ENCODE data around the gene MYH10. TPM values are rescaled to one million over a fixed set of nuclear protein-coding genes. Genes with fewer than 3 reads are reported as not detected.

MYH10 gene
- polyA plus RNA-seq, 1 donor from 2014 or later = 61.1 TPM

DNA sequence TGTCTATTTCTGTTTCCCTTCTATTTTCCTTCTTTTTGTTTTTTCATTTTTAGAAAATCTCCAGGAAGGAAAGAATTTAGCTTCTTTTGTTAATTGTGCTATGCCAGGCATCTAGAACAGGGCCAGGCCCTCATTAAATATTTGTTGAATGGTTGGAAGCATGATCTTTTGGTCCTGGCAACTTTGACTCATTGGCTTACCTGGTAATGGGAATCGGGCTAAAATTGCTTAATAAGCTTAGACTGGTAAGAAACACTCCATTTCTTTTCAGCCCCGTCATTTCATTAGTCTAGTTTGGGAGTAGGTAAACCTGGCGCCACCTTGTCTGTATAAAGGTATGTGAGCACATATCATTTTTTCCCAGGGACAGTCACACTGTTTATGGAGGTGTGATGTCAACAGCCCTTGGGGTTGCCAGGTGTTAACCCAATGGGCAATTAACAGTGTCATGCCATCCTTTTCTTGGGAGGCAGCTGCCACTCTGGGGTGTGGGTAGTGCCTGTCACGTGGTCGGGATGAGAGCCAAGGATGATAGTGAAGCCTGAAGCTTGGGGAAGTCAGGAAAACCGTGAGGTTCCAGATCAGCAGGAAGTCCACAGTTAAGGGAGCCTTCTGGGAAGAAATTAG, 204.3 kb downstream of the MYH10 start (continued):
- TF ChIP-seq EZH2 (IDR thresholded peaks at IDR 0.05; ENCODE audit: borderline replicate concordance, insufficient read depth, low read length, poor library complexity, severe bottlenecking) = no peak
- no peak for TF ChIP-seq POLR2AphosphoS5 (IDR thresholded peaks at IDR 0.05)

Small RNAs within 50 kb of the gene (small RNA-seq; reads per million reads assigned to genes)
- 0 to 16.2 (median 0.65) reads per million in 3 experiments for gene RNU7-43P

Other genes starting within 250 kb of the MYH10 start
- gene RPL26, start 247.5 kb downstream of the MYH10 start, polyA plus RNA-seq = 3,508 and 4,061 TPM in 2 replicates
- gene RNF222, start 232.9 kb downstream of the MYH10 start, polyA plus RNA-seq = not detected in 2 replicates
- gene NDEL1, start 194.8 kb downstream of the MYH10 start, polyA plus RNA-seq = 25.7 and 33.8 TPM in 2 replicates
- not detected in 2 replicates for gene CCDC42, start 114.1 kb upstream of the MYH10 start, polyA plus RNA-seq
- not detected in 2 replicates for gene SPDYE4, start 127.8 kb upstream of the MYH10 start, polyA plus RNA-seq
- gene MFSD6L, start 168.6 kb upstream of the MYH10 start, polyA plus RNA-seq = not detected in 2 replicates
- gene PIK3R6, start 236.9 kb upstream of the MYH10 start, polyA plus RNA-seq = not detected in 2 replicates

Data from neural cell (in vitro differentiated cells).